ENCODE data around the gene CPM. TPM values are rescaled to one million over a fixed set of nuclear protein-coding genes. Genes with fewer than 3 reads are reported as not detected.

The CPM gene
- total and polyA plus RNA-seq, 10 of the 15 experiments (the other 5 are each of a cell fraction or from before 2014, with no cell fraction given) = 0.06 to 1.7 (median 0.41) TPM

DNA sequence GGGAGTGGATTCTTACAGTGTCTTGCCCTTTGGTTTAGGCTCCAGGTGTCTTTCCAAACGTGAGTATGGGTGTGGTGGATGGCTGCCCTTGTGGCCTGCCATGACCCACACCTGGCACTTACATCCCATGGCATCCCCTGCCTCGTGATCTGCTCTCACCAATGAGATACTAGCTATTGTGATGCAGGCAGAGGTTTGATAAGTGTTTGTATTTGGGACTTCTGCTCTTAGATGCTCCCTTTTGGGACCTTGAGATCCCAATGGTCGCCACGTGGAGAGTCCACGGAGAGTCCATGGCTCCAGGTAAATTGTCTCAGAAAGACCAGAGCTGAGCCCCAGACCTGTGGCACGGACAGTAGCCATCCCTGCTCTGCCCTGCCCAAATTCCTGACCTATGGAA, 62.5 kb downstream of the CPM start:
- ChIA-PET POLR2A (no interaction called here), CTCF (interaction anchor here (1.3 to 4.1 kb wide), 5 partner anchors 195 to 221 kb away, joined by 3 to 23 read pairs (median 5); no protein-coding TSS in a partner anchor), SMC1A (ENCODE audit: uncharacterized antibody, unreplicated experiment) (interaction anchor here (0.9 to 1.5 kb wide), 3 partner anchors 32 to 529 kb away, joined by 3 to 4 read pairs (median 3); no protein-coding TSS in a partner anchor), RAD21 (ENCODE audit: unreplicated experiment) (no interaction called here)
- Histone ChIP-seq H3K9me3 (replicated peaks; ENCODE audit: control insufficient read depth, insufficient read depth, low read length) (no peaks in the 10 kb centered on the region), H3K36me3 (ENCODE audit: control insufficient read depth in 2 of 2, insufficient read depth in 2 of 2, low read length in 1 of 2) (no peaks in the 10 kb centered on the region), H2AFZ (ENCODE audit: control insufficient read depth, low read depth, low read length) (no peak overlapping the region), H3K4me1 (ENCODE audit: control insufficient read depth, insufficient read depth, low read length) (no peaks in the 10 kb centered on the region), H4K20me1 (ENCODE audit: control insufficient read depth, insufficient read depth) (no peaks in the 10 kb centered on the region), H3K27me3 (replicated peaks in 1 of 2; ENCODE audit: control insufficient read depth in 2 of 2, insufficient read depth in 2 of 2, low read length in 1 of 2) (no peaks in the 10 kb centered on the region), H3K27ac (ENCODE audit: control insufficient read depth, insufficient read depth) (no peak overlapping the region), H3K4me3 (no peak overlapping the region), H3K9ac (ENCODE audit: control insufficient read depth, insufficient read depth, low read length) (no peak overlapping the region), H3K4me2 (ENCODE audit: control insufficient read depth, insufficient read depth) (no peak overlapping the region), H3K79me2 (ENCODE audit: control insufficient read depth, insufficient read depth, low read length) (no peaks in the 10 kb centered on the region)
- TF ChIP-seq IRF5 (IDR thresholded peaks at IDR 0.05; ENCODE audit: borderline replicate concordance) (no peak), SMARCA5 (IDR thresholded peaks at IDR 0.05) (no peak), IRF4 (IDR thresholded peaks at IDR 0.05; ENCODE audit: low read depth, low read length) (no peak), STAT1 (conservative IDR thresholded peaks at IDR 0.05) (no peak), BHLHE40 (IDR thresholded peaks at IDR 0.05; ENCODE audit: borderline replicate concordance in 1 of 2, low read depth in 2 of 2, low read length in 1 of 2) (no peak), MEF2A (IDR thresholded peaks at IDR 0.05; ENCODE audit: insufficient read depth, low read depth, low read length) (no peak), ASH2L (IDR thresholded peaks at IDR 0.05; ENCODE audit: borderline replicate concordance, low read depth) (no peak)
- TF ChIP-seq, protein P1, sequence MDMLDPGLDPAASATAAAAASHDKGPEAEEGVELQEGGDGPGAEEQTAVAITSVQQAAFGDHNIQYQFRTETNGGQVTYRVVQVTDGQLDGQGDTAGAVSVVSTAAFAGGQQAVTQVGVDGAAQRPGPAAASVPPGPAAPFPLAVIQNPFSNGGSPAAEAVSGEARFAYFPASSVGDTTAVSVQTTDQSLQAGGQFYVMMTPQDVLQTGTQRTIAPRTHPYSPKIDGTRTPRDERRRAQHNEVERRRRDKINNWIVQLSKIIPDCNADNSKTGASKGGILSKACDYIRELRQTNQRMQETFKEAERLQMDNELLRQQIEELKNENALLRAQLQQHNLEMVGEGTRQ (IDR thresholded peaks at IDR 0.05; ENCODE audit: borderline replicate concordance, low read depth, low read length) = no peak
- FAIRE-seq (no peak), ATAC-seq (no peak), DNase-seq (ENCODE audit: low read depth, low spot score) (no peak)
- intact Hi-C loops (cut with micrococcal nuclease; ENCODE audit: unreplicated experiment) = no loop called here
- 23% methylated on average over 6 of the region's 6 CpGs for WGBS (ENCODE audit: insufficient coverage, insufficient replicate concordance, low lambda C conversion rate, missing lambda C conversion rate)
- no TSS peak for BruUV-seq (replicated peaks)
- in situ Hi-C loops (cut with MboI) = loop anchor here (5.0 kb wide), 1 partner anchor 202 kb away; no protein-coding TSS in a partner anchor

Measured in GM12878 (cell line).